ENCODE results near the gene GPBAR1.

- TF ChIP-seq CTCF (IDR thresholded peaks at IDR 0.05) (no peak), EZH2 (IDR thresholded peaks at IDR 0.05; ENCODE audit: borderline replicate concordance, insufficient read depth, low read depth, low read length, poor library complexity, severe bottlenecking) (no peak)
Observed at GRCh38 chr2:218307415-218308090, 46.7 kb downstream of the GPBAR1 start.
